ENCODE data around the gene TMEM185B.

TMEM185B gene

DNA sequence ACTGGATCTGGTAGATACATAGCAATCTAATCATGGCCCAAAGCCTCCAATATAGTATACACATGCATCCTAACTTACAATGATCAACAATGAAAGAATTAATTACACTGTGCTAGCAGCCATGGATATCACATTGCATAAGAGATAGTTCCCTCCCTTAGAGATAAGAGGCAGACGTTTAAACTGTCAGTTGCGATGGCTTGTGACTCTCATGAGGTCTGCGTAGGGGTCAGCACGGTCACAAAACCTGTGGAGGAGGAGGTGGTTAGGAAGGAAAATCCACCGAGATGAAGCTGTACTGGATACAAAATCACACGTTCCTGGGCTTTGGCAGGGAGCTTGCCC lies 28.7 kb upstream of the TMEM185B start:
- WGBS, 2 experiments: 10 to 16% methylated on average over 6 of the region's 6 CpGs

DNA sequence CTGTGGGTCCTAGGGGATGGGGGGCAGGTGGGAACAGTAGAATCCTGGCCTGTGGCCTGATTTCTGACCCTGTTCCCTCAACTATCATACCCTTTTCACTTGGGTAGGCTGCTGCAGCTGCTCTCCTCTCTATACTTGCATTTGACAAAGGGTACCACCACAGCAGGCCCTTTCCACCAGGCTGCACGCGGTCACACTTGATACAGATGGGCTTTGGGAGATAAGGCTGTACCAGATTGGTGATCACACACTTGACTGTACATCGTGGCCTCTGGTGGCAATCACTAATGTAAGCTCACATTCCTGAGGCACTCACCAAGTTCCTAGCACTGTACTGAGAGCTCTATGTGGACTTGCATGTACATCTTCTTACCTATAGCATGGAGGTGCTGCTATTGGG lies 27.9 kb upstream of the TMEM185B start:
- no peaks in the 10 kb centered on the region for H3K36me3 ChIP-seq (ENCODE audit: control insufficient read depth, insufficient read depth, low read length)
- no peak overlapping the region for H3K4me3 ChIP-seq (ENCODE audit: insufficient read depth, low read depth, low read length)
- H3K27me3 ChIP-seq (ENCODE audit: control insufficient read depth, insufficient read depth, low read length, poor library complexity, severe bottlenecking): peaks cover 44% of the 10 kb centered on the region
- no peaks in the 10 kb centered on the region for H3K9me3 ChIP-seq (ENCODE audit: control insufficient read depth, low read length)
- 89 to 99% methylated on average over 3 of the region's 3 CpGs for WGBS, 2 experiments
- no peak overlapping the region for H3K27ac ChIP-seq (ENCODE audit: insufficient read depth, low read depth, low read length, poor library complexity, severe bottlenecking)
- peaks cover 27% of the 10 kb centered on the region for H3K4me1 ChIP-seq (ENCODE audit: control insufficient read depth, insufficient read depth, low read length)

More for the DNA sequence above, 28.7 kb upstream of the TMEM185B start:
- no peaks in the 10 kb centered on the region for H3K9me3 ChIP-seq (ENCODE audit: control insufficient read depth, low read length)
- H3K27ac ChIP-seq (ENCODE audit: insufficient read depth, low read depth, low read length, poor library complexity, severe bottlenecking): no peak overlapping the region
- H3K36me3 ChIP-seq (ENCODE audit: control insufficient read depth, insufficient read depth, low read length): no peaks in the 10 kb centered on the region
- peak overlapping the region; percentile 76 for H3K4me3 ChIP-seq (ENCODE audit: insufficient read depth, low read depth, low read length)
- peaks cover 44% of the 10 kb centered on the region for H3K27me3 ChIP-seq (ENCODE audit: control insufficient read depth, insufficient read depth, low read length, poor library complexity, severe bottlenecking)
- peaks cover 19% of the 10 kb centered on the region for H3K4me1 ChIP-seq (ENCODE audit: control insufficient read depth, insufficient read depth, low read length)

DNA sequence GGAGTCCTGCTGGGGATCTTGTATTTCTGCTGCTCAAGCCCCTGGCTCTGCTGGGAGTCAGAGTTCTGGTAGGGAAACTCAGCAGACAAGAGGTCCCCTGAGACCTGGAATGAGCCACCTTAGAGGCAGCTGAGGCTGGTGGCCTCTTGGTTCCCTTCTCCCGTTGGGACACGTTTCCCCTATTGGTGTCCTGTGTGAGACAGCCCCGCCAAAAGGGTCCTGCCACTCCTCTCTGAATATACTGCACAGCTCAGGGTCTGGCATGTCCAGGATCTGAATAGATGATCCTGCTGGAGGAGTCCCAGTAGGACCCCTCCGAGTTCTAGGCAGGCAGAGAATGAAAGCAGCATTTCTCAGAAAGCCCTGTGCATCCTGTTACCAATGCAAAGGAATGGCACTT lies 27.4 kb upstream of the TMEM185B start:
- no peaks in the 10 kb centered on the region for H3K36me3 ChIP-seq (ENCODE audit: control insufficient read depth, insufficient read depth, low read length)
- peaks cover 31% of the 10 kb centered on the region for H3K4me1 ChIP-seq (ENCODE audit: control insufficient read depth, insufficient read depth, low read length)
- H3K9me3 ChIP-seq (ENCODE audit: control insufficient read depth, low read length): no peaks in the 10 kb centered on the region
- WGBS, 2 experiments: 87 to 88% methylated on average over 4 of the region's 4 CpGs
- peaks cover 44% of the 10 kb centered on the region for H3K27me3 ChIP-seq (ENCODE audit: control insufficient read depth, insufficient read depth, low read length, poor library complexity, severe bottlenecking)
- no peak overlapping the region for H3K4me3 ChIP-seq (ENCODE audit: insufficient read depth, low read depth, low read length)
- H3K27ac ChIP-seq (ENCODE audit: insufficient read depth, low read depth, low read length, poor library complexity, severe bottlenecking): no peak overlapping the region

DNA sequence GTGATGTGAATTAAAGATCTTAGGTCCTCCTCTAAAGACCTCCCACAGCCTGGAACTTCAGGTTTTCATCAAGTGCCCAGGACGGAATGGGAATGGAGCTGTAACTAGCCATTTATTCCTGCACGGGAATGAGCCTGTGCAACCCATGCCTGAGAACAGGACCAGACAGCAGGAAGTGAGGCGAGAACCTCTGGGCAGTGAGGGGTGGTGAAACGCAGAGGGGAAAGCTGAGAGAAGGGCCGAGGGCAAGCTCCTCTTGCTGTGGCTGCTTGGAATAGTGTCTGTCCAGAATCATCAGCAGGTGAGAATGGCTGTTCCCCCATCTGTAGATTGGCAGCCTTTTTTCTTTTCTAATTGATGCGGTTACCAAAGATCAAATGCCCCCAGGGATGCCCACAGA lies 24.7 kb upstream of the TMEM185B start:
- Histone ChIP-seq H3K36me3 (ENCODE audit: control insufficient read depth, insufficient read depth, low read length) (no peaks in the 10 kb centered on the region), H3K9me3 (ENCODE audit: control insufficient read depth, low read length) (no peaks in the 10 kb centered on the region), H3K27ac (ENCODE audit: insufficient read depth, low read depth, low read length, poor library complexity, severe bottlenecking) (no peak overlapping the region), H3K27me3 (ENCODE audit: control insufficient read depth, insufficient read depth, low read length, poor library complexity, severe bottlenecking) (peaks cover 26% of the 10 kb centered on the region), H3K4me3 (ENCODE audit: insufficient read depth, low read depth, low read length) (no peak overlapping the region), H3K4me1 (ENCODE audit: control insufficient read depth, insufficient read depth, low read length) (peaks cover 25% of the 10 kb centered on the region)
- WGBS, 2 experiments: 89% methylated on average over 6 of the region's 6 CpGs

DNA sequence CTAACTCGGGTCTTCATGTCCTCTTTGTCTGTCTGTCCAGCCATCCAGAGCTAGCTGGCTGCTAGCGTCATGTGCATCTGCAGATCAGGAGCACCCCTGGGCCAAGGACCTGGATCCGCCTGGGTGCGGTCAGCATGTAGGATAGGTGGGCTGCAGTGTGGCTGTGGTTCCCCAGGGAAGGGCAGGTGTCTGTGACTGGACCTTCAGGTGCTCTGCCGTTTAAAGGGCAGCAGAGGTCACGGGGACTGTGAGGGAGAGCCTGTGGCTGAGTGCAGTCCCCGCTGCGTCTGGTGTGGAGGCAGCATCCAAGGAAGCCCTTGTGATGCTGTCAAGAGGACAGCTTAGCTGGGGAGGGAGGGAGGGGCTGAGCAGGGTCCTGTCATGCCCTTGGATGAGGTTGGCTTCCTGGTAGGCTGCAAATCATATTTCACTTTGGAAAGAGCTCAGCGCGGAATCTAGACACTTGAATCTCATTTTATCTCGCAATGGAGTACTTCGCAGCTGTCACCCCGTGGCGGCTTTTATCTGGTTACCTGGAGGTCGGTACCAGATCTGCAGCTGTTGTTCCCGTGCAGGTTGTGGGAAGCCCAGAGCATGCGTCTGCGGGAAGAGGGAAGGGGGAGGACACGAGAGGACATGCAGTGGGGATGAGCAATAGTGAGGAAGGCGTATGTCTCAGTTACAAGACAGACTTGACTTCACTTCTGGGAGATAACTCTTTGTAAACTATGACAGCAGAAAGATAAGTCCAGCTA lies 23.5 kb upstream of the TMEM185B start:
- H3K4me1 ChIP-seq (ENCODE audit: control insufficient read depth, insufficient read depth, low read length): peaks cover 21% of the 10 kb centered on the region
- H3K9me3 ChIP-seq (ENCODE audit: control insufficient read depth, low read length): no peaks in the 10 kb centered on the region
- H3K27ac ChIP-seq (ENCODE audit: insufficient read depth, low read depth, low read length, poor library complexity, severe bottlenecking): no peak overlapping the region
- WGBS, 2 experiments: 85 to 86% methylated on average over 20 of the region's 20 CpGs
- peaks cover 22% of the 10 kb centered on the region for H3K27me3 ChIP-seq (ENCODE audit: control insufficient read depth, insufficient read depth, low read length, poor library complexity, severe bottlenecking)
- H3K4me3 ChIP-seq (ENCODE audit: insufficient read depth, low read depth, low read length): no peak overlapping the region
- no peaks in the 10 kb centered on the region for H3K36me3 ChIP-seq (ENCODE audit: control insufficient read depth, insufficient read depth, low read length)

DNA sequence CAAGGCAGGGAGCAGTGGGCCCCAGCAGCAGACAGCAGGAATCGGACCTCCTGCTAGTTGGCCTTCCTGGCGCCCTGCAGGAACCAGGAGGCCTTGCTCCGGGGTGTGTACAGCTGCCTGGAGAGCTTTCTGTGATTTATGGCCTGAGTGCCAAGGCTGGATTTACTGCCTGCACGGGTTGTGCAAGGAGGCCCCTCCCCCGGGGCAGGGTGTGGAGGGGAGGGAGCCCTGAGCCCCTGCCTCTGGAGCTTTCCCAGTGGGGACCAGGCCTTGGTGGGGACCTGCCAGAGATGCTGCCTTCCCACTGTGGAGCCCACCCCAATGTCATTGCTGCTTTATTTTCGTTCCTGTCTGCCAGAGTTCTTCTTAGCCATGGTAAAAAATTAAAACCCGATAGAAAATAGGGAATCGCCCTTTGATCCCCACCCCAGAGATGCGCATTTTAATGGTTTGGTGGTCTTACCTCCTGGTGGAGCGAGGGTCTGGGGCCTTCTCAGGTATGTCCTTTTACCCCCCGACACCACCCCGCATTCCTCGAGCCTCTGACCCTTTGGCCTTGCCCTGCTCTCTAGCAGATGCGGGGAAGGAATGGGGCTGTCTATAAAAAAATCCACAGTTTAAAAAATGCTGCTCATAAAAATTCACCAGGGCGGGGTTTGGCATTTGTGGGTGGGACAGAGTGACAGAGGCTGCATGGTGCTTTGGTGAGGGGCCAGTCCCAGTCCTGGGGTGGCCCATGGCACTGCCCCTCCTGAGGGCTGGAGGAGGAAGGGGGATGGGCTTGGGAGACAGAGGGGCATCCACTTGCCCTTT lies 22.5 kb upstream of the TMEM185B start:
- H3K27me3 ChIP-seq (ENCODE audit: control insufficient read depth, insufficient read depth, low read length, poor library complexity, severe bottlenecking): peaks cover 12% of the 10 kb centered on the region
- H3K27ac ChIP-seq (ENCODE audit: insufficient read depth, low read depth, low read length, poor library complexity, severe bottlenecking): no peak overlapping the region
- H3K9me3 ChIP-seq (ENCODE audit: control insufficient read depth, low read length): no peaks in the 10 kb centered on the region
- no peaks in the 10 kb centered on the region for H3K36me3 ChIP-seq (ENCODE audit: control insufficient read depth, insufficient read depth, low read length)
- no peak overlapping the region for H3K4me3 ChIP-seq (ENCODE audit: insufficient read depth, low read depth, low read length)
- WGBS, 2 experiments: 71 to 75% methylated on average over 11 to 14 of the region's 15 CpGs
- peaks cover 21% of the 10 kb centered on the region for H3K4me1 ChIP-seq (ENCODE audit: control insufficient read depth, insufficient read depth, low read length)

DNA sequence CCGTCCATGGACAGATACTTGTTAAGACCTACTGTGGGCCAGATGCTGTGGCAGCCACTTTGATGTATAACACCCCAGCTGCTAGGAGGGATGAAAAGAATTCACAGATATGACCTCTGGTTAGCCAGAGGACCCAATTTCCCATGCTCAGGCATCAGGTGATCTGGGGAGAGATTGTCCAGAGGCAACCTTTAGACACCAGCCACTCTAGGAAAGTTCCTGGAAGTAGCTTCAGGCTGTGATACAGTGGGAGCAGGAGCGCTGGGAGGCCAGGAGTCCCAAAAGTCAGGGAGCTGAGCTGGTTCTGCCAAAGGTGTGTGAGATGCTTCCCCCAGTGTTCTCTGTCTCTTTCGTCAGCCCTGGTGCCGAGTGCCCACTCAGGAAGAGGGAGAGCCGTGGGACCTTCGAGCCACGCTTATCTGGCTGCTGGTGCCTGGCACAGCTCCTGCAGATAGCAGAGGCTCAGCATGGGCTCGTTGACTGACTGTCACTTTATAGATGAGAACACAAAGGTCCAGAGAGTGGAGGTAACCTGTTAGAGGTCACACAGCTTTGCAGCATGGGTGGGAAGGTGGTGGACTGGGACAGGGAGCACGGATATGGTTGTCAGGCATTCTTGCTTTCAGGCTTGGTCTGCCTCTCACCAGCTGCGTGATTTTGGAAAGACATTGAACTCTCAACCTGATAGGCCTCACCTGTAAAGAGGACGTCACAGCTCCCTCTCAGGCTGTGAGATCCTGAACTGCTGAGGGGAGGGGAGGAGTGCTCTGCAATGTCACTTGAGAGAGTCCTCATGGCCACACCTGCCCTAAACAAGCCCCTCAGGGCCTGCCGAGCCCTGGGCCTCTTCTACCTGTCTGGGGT lies 21.7 kb upstream of the TMEM185B start:
- Histone ChIP-seq H3K4me1 (ENCODE audit: control insufficient read depth, insufficient read depth, low read length) (peaks cover 21% of the 10 kb centered on the region), H3K9me3 (ENCODE audit: control insufficient read depth, low read length) (no peaks in the 10 kb centered on the region), H3K27me3 (ENCODE audit: control insufficient read depth, insufficient read depth, low read length, poor library complexity, severe bottlenecking) (peaks cover 4% of the 10 kb centered on the region), H3K36me3 (ENCODE audit: control insufficient read depth, insufficient read depth, low read length) (no peaks in the 10 kb centered on the region), H3K27ac (ENCODE audit: insufficient read depth, low read depth, low read length, poor library complexity, severe bottlenecking) (no peak overlapping the region), H3K4me3 (ENCODE audit: insufficient read depth, low read depth, low read length) (no peak overlapping the region)
- 86% methylated on average over 12 of the region's 12 CpGs for WGBS, 2 experiments

DNA sequence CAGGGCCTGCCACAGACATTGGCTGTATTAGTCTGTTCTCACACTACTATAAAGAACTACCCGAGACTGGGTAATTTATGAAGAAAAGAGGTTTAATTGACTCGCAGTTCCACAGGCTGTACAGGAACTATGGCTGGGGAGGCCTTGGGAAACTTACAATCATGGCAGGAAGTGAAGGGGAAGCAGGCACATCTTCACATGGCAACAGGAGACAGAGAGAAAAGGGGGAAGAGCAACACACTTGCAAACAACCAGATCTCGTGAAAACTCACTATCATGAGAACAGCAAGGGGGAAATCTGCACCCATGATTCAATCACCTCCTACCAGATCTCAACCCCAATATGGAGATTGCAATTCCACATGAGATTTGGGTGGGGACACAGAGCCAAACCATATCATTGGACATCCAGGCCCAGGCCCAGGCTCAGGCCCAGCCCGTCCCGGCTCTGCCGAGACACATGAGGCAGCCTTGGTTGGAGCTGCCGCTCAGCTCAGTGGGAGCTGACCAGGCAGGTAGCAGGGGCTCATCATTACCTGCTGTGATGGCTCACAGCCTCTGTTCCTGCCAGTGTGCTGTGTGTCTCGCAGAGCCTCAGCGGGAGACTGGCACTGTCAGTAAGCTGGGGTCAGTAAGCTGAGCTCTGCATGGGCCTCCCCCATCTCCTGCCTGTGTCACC lies 20.8 kb upstream of the TMEM185B start:
- Histone ChIP-seq H3K27me3 (ENCODE audit: control insufficient read depth, insufficient read depth, low read length, poor library complexity, severe bottlenecking) (no peaks in the 10 kb centered on the region), H3K27ac (ENCODE audit: insufficient read depth, low read depth, low read length, poor library complexity, severe bottlenecking) (no peak overlapping the region), H3K36me3 (ENCODE audit: control insufficient read depth, insufficient read depth, low read length) (no peaks in the 10 kb centered on the region), H3K9me3 (ENCODE audit: control insufficient read depth, low read length) (no peaks in the 10 kb centered on the region), H3K4me3 (ENCODE audit: insufficient read depth, low read depth, low read length) (no peak overlapping the region), H3K4me1 (ENCODE audit: control insufficient read depth, insufficient read depth, low read length) (peaks cover 28% of the 10 kb centered on the region)
- 91 to 93% methylated on average over 9 of the region's 9 CpGs for WGBS, 2 experiments

DNA sequence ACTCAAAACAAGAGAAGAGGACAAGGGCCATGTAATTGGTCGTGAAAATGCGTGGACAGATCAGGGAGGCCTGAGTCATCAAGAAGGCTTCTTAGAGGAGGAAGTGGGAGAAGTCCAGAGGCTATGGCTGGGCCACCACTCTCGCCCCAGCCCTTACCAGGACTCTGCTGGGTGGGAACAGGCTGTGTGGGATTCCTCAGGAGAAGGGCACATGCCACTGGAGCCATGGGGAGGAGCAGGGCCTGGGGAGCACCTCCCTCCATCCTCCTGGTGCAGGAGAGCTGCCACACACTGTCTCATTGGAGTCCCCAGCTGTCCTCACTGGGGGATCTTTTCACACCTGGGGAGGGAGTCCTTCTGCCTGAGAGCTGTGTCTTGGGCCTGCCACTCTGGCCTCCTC lies 20.0 kb upstream of the TMEM185B start:
- Histone ChIP-seq H3K36me3 (ENCODE audit: control insufficient read depth, insufficient read depth, low read length) (no peaks in the 10 kb centered on the region), H3K27ac (ENCODE audit: insufficient read depth, low read depth, low read length, poor library complexity, severe bottlenecking) (no peak overlapping the region), H3K4me1 (ENCODE audit: control insufficient read depth, insufficient read depth, low read length) (peaks cover 36% of the 10 kb centered on the region), H3K27me3 (ENCODE audit: control insufficient read depth, insufficient read depth, low read length, poor library complexity, severe bottlenecking) (no peaks in the 10 kb centered on the region), H3K4me3 (ENCODE audit: insufficient read depth, low read depth, low read length) (no peak overlapping the region), H3K9me3 (ENCODE audit: control insufficient read depth, low read length) (no peaks in the 10 kb centered on the region)
- 87 to 92% methylated on average over 3 of the region's 3 CpGs for WGBS, 2 experiments

All from ectodermal cell (in vitro differentiated cells).